GM12872 (cell line): Measurements from ENCODE around the gene ZNF609.

Source experiments
- CTCF ChIP-seq: IDR thresholded peaks from 3 replicates; pipeline ENCODE4 v1.5.1; 2011; ENCODE audit warnings: low read depth, mild to moderate bottlenecking, low read length, moderate library complexity; ENCODE audit not compliant: insufficient read depth

ZNF609 gene, protein sequence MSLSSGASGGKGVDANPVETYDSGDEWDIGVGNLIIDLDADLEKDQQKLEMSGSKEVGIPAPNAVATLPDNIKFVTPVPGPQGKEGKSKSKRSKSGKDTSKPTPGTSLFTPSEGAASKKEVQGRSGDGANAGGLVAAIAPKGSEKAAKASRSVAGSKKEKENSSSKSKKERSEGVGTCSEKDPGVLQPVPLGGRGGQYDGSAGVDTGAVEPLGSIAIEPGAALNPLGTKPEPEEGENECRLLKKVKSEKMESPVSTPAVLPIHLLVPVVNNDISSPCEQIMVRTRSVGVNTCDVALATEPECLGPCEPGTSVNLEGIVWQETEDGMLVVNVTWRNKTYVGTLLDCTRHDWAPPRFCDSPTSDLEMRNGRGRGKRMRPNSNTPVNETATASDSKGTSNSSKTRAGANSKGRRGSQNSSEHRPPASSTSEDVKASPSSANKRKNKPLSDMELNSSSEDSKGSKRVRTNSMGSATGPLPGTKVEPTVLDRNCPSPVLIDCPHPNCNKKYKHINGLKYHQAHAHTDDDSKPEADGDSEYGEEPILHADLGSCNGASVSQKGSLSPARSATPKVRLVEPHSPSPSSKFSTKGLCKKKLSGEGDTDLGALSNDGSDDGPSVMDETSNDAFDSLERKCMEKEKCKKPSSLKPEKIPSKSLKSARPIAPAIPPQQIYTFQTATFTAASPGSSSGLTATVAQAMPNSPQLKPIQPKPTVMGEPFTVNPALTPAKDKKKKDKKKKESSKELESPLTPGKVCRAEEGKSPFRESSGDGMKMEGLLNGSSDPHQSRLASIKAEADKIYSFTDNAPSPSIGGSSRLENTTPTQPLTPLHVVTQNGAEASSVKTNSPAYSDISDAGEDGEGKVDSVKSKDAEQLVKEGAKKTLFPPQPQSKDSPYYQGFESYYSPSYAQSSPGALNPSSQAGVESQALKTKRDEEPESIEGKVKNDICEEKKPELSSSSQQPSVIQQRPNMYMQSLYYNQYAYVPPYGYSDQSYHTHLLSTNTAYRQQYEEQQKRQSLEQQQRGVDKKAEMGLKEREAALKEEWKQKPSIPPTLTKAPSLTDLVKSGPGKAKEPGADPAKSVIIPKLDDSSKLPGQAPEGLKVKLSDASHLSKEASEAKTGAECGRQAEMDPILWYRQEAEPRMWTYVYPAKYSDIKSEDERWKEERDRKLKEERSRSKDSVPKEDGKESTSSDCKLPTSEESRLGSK (N-terminal part only)

GRCh38 chr15:64460206-64460723 is at the start of gene ZNF609:
Gene ZNF609, plus strand, starts transcription at chr15:64460578. Its CDS starts 38,842 bp downstream, at chr15:64499420.
- no peak for TF ChIP-seq CTCF

GRCh38 chr15:64412216-64412615 is 48.2 kb upstream of the ZNF609 start:
- TF ChIP-seq CTCF: no peak

- TF ChIP-seq CTCF: no peak
Measured at GRCh38 chr15:64422697-64423096, 37.7 kb upstream of the ZNF609 start.

DNA sequence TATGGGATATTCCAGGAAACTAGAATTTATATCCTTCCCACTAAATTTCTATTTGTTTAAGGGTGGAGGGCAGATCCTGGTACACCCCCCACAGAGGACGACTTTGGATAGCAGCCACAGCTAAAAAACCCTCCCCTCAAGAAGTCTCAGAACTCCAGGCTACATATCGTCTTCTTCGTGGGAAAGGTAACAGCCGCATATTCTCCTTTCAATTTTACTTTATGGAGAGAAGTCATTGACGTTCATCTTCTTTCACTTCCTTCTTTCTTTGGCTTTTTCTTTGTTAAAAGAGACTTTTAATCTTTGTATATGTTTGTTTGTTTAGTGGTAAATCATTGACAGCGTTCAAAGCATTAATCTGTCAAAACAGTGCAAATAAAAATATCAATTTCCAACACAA is 36.4 kb upstream of the ZNF609 start:
- no peak for TF ChIP-seq CTCF

DNA sequence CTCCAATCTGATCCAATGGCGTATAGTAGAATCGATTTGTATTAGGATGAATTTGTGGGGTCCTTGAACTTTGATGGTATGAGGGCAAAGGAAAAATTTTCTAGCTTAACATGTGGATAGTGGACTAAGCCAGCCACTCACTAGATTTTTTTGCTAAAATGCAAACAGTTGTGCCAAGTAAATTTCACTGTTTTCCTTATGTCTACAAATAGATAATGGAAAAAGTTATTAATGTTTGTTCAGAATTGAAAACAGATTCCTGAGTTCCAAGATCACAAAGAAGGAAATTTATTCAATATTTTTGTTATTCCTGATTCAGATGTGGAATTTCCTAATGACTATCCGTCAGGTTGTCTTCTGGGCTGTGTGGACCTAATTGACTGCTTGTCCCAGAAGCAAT is 35.2 kb upstream of the ZNF609 start:
- TF ChIP-seq CTCF: no peak

DNA sequence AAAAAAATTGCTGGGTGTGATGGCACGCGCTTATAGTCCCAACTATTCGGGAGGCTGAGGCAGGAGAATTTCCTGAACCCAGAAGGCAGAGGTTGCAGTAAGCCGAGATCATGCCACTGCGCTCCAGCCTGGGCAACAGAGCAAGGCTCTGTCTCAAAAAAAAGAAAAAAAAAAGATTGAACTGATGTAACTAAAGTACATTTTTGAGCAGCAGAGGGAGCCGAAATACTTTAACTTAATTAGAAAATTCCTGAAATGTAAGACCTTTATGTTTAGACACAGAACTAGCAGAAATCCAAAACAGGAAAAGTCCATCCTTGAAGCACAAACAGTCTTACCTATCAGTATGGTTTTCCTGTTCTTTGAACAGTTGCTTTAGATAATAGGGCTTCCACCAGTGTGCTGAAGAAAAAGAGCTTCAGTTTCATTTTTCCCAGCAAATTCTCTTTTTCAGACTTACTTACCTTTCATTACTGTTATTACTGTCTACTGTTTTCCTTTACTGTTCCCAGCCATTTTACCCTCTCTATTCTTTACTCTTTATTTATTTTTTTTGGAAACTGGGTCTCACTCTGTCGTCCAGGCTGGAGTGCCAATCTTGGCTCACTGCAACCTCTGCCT is 33.4 kb upstream of the ZNF609 start:
- TF ChIP-seq CTCF: peak; percentile 15; the same call in 1 of the 3 replicates
